ENCODE results near the gene PDE1A.
"Not testable (repeated sequence)": the region's sequence is repeated elsewhere in the genome, so short reads cannot be mapped to it uniquely, and the experiment has no call there.

PDE1A gene

DNA sequence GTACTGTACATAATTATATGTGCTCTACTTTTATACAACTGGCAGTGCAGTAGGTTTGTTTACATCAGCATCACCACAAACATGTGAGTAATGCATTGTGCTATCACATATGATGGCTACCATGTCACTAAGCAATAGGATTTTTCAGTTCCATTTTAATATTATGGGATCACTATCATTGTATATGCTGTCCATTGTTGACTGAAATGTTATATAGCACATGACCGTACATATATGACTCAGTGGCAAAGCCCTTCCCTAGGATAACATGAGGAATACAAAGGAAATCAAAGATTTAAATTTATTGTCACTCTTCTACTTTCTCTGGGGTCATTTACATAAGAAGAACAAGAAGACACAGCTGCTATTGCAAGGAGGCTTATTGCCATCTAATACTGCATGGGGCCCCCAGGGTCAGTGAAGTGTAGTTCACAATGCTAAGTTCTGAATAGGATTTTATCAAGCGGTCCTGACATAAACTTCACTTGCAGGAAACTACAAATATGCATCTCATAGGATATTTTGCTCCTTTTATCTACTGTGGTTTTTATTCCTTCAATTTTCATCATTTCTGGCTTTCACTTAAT, 21.8 kb downstream of the PDE1A start:
- DNase-seq, result no peak

DNA sequence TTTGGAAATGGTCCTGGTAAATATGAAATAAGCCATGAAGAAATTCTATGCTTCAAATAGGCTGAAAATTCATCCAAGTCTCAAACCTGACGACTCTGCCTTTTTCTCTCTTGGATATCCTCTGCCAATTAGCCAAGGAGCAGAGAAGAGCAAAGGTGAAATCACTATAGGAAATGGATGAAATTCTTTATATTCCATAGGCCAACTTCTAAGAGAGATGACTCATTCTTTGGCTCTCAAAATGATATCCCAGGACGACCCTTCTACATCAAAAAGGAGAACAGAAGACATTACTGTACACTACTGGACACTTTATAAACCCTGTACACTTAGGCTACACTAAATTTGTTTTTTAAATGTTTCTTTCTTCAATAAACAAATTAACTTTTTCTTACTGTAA, 22.7 kb downstream of the PDE1A start:
- DNase-seq, result no peak

DNA sequence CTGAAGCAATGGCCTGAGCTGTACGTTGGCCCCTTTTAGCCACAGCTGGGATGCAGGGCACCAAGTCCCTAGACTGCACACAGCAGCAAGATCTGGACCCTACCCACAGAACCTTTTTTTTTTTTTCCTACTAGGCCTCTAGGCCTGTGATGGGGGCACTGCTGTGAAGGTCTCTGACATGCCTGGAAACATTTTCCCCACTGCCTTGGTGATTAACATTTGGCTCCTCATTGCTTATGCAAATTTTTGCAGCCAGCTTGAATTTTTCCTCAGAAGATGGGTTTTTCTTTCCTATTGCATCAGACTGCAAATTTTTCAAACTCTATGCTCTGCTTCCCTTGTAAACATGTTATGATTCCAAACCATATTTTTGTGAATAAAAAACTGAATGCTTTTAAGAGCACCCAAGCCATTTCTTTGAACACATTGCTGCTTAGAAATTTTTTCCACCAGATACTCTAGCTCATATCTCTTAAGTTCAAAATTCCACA, 33.5 kb downstream of the PDE1A start:
- no peak for DNase-seq

DNA sequence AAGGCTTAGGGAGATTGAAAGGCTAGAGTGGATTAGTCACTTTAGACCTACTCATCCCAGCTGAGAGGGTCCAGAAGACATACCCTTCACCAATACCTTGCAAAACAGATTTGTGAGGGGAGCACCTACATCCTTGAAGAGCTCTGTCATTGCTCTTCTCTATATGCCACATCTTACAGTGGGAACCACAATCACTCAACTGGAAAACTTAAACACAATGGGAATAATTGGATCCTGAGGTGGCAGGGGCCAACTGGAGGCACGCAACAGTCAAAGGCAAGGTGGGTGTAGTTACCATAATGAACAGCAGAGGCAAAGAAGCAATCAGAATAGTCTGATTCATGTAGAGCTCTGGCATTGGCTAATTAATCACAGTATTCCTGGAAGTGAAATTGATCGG, 35.4 kb downstream of the PDE1A start:
- DNase-seq, result no peak

DNA sequence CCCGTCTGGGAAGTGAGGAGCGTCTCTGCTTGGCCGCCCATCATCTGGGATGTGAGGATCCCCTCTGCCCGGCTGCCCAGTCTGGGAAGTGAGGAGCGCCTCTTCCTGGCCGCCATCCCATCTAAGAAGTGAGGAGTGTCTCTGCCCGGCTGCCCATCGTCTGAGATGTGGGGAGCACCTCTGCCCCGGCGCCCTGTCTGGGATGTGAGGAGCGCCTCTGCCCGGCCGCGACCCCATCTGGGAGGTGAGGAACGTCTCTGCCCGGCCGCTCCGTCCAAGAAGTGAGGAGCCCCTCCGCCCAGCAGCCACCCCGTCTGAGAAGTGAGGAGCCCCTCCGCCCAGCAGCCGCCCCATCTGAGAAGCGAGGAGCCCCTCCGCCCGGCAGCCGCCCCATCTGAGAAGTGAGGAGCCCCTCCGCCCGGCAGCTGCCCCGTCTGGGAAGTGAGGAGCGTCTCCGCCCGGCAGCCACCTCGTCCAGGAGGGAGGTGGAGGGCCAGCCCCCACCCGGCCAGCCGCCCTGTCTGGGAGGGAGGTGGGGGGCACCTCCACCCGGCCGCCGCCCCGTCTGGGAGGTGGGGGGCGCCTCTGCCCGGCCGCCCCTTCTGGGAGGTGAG, 40.5 kb downstream of the PDE1A start:
- not testable (repeated sequence) for DNase-seq

DNA sequence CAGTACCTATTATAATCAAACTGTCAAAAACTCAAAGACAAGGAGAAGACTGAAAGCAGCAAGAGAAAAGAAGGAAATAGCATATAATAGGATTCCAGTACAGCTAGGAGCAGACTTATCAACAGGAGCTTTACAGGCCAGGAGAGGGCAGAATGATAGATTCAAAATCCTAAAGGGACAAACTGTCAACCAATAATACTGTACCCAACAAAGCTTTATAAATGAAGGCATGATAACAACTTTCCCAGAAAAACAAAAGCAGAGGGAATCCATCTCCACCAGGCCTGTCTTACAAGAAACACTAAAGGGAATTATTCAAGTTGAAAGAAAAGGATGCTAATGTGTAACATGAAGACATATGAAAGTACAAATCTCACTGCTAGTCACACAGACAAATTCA, 42.0 kb downstream of the PDE1A start:
- no peak for DNase-seq

DNA sequence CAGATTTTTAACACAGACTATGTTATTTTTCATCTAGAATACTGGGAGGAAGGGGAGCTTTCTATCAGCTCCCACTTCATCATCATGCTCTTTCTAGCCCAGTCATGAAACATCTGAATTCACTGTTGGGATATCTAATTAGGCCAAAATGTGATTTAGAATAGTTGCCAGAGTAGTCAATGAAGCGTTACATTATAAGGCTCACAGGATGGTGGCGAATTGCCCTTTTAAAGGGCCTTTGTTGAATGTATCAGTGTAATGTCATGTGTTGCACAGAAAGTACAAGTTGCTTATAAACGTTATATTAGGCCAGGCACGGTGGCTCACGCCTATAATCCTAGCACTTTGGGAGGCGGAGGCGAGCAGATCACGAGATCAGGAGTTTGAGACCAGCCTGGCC, 45.6 kb downstream of the PDE1A start:
- no peak for DNase-seq

DNA sequence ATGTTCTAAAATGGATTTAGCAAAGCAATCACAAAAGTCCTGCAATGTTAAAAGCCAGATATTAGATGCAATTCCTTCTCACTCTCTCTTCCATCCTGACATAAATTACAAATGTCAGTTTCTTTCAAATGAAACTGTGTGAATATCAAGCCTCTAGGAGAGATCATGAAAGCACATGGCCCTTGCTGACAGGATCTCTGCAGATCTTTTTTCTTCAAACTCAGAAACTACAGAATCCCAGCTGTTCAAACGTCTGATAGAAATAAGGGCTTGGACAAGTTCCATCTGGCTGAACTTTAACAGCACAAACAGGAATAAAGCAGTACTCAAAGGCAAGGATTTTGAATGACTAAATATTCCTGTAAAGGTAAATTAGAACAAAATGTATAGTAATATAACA, 47.6 kb downstream of the PDE1A start:
- peak; percentile 89 for DNase-seq

DNA sequence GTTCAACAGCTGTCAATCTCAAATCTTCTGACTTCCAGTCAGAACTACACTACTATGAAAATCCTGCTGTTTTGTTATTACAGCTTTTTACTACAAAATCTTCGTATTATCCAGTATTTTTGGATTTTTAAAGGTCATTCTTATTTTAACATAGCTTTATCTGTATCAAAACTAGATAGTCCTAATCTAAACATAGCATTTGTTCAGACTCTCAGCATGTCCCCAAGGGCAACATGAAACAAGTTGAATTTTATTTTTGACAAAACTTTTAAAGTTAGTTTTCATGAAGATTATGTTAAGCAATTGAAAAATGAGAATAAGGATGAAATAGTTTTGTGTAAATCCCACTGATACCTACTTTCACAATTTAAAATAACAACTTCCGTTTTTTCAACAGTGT, 48.1 kb downstream of the PDE1A start:
- no peak for DNase-seq

DNA sequence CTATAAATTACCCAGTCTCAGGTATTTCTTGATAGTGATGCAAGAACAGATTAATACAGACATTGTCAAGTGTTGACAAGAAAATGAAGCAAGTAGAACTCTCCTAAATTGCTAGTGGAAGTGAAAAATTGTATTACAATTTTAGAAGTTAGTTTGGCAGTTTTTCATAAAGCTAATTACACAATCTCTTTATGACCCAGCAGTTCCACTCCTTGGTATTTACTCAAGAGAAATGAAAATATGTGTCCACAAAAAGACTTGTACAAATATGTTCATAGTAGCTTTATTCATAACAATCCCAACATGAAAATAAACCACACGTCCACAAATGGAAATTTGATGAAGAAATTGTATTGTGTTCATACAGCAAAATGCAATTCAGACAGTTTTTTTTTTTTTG, 49.4 kb downstream of the PDE1A start:
- DNase-seq, result no peak

DNA sequence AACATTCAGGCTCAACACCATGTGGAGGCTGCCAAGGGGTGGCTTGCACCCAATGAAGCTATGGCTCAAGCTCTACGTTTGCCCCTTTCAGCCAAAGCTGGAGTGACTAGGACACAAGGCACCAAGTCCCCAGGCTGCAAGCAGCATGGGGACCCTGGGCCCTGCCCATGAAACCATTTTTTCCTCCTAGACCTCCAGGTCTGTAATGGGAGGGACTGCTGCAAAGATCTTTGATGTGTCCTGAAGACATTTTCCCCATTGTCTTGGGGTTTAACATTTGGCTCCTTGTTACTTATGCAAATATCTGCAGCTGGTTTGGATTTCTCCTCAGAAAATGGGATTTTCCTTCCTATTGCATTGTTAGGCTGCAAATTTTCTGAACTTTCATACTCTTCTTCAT, 51.0 kb downstream of the PDE1A start:
- no peak for DNase-seq

DNA sequence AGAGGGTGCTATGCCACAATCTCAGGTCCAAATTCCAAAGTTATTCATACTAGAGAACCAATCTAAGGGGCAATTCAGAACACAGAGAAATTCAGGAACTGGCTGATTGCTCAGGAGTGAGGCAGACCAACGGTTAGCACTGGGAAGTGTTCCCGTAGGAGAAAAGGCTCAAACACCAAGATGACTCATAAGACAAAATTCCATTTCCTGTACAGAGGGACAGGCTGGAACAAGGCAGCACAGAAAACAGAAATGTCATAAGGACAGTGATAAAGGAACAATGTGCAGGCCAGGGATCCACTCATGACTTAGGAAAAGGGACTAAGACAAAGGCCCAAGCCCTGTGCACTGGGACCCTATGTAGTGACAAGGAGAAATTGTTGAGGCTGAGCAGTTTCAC, 54.2 kb downstream of the PDE1A start:
- no peak for DNase-seq

DNA sequence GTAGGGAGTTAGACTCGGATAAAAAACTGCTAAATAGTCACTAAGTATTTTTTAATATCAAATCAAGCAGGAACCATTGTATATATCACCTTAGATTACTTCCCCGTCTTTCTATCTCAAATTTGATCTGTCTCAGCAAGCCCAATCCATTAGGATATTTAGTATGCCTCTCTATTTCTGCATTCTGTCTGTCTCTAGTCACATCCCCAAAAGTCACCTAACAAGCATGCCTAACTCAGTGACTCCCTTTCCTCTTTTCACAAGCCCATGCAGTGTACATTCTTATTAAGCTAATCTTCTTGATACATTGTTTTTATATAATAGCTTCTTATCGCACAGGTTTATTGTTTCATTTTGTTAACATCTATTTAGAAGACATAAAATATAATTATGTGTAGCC, 57.8 kb downstream of the PDE1A start:
- DNase-seq, result no peak

DNA sequence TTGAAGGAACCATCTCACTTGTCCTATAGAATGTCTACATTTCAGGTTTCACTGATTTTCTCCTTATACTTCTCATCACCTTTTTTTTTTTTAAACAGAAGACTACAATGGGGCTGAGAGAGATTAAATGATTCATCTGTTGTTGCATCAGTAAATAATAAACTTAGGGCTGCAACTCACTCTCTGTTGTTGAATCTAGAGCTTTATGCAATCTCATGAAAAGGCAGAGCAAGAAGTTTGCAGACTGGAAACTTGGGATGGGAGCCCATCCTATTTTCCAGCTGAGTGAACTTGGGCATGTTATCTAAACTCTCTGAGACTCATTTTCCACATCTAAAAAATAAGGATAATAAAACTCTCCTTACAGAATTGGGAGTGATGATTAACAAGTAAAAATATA, 58.4 kb downstream of the PDE1A start:
- no peak for DNase-seq

DNA sequence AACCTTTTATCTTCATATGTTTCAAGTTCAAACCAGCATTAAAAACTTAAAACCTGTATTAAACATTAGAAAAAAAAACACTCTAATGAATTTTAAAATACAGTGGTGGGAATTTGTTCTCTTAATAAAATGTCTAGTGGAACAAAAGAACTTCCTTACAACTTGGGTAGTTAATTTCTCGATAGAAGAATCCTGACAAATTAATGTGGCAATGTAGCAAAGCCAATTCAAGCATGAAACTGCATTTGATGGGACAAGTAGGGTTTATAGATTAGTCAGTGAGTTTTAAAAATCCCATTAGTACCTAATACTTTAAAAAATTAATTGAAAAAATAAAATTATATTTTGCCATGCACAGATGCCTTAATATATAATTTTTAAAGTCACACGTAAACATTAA, 59.4 kb downstream of the PDE1A start:
- no peak for DNase-seq

DNA sequence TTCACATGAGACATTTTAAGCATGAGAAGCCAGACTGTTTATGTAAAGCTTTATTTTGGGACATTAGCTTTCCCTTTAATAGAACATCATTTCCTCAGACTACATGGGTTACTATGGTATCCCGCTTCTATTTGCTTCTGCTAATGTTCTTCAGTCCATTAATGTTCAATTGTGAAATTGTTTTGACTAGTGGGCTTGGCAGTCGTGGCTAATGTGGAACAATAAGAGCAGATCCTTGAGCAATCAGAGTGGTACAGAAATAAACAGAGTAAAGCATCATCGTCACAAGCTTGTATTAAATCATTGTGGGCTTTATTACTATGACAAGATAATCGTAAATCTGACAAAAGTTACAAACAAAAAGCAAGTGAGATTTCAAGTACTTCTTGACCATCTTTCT, 60.2 kb downstream of the PDE1A start:
- no peak for DNase-seq

DNA sequence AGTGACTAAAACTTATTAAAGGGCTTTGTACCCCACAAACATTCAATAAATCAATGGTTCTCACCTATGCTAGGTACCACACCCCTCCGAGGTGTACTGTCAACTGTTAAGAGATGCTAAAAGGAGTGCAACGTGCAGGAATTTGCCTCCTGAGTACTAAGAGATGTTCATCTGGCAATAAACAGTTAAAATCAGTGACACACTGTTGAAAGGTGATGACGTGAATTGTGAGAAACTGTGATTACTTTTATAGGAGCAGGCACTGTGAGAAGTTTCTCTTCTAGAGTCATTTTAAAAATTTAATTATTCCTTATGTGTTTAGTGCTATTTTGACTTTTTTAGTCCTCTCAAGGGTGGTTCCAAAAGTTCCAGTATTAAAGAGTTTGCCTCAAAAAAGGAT, 61.0 kb downstream of the PDE1A start:
- no peak for DNase-seq

DNA sequence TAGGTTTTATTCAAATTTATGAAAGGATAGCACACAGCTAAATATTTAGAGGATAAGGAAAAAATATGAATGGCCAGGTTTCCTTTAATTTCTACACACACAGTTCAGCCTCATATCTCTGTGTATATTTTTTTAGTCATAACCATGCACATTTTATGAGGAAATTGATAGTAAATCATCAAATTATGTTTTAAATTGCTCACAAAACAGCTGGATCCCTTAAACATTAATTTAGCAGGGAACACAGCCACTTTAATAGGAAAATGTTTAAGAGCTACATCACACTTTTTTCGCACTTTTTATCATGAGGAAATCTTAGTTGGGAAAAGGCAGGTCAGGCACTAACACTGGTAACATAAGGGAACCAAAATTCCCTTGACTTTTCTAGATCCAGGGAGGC, 65.4 kb downstream of the PDE1A start:
- DNase-seq, result no peak

DNA sequence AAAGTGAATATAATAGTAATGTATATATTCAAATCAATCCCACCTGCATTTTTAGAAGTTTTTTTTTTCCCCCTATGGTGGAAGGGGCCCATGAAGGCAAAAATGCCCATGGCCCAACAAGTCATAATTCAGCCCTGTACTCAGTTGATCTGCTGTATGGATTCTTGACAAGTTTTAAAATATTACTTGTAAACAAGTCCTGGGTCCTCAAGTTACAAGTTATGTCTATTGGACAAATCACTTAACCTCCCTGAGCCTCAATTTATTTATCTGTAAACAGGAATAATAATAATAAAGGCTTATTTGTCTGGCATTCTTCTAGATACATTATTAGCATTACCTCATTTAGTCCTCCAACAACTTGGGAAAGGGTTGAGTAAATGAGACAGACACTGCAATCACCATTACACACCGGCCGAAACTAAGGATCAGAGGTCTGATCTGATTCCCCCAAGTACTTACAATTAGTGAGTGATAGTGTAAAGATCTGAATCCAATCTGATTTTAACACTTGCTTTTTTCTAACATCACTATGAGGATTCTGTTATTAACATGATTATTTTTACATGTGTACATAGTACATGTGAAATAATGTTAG, 66.1 kb downstream of the PDE1A start:
- DNase-seq, result no peak

DNA sequence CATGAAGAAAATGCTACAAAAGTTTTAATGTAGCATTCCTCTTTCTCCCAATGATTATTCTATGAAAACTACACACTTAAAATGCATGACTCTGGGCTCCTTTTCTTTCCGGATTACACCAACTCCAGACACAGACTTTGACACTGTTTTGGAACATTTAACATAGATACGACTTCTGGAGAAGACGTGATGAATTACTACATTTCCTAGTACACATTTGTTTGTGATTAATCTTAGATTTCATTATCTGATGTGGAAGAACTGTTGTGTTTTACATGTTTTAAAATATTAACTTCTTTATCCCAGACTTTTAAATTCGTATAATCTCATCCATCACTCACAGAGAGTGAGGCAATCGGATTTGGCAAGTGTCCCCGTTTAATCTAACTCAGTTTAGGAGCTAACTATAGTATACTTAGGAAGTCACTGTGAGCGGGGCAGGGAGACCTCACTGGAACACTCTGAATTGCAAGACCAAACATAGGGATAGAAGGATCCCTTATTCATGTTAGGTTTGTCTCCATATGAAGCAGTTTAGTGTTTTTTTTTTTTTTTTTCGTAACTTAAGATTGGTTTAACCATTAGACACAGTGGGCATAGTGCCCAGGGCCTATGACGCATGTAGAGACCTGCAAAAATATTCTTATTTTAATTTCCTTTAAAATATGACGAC, 66.7 kb downstream of the PDE1A start:
- no peak for DNase-seq

DNA sequence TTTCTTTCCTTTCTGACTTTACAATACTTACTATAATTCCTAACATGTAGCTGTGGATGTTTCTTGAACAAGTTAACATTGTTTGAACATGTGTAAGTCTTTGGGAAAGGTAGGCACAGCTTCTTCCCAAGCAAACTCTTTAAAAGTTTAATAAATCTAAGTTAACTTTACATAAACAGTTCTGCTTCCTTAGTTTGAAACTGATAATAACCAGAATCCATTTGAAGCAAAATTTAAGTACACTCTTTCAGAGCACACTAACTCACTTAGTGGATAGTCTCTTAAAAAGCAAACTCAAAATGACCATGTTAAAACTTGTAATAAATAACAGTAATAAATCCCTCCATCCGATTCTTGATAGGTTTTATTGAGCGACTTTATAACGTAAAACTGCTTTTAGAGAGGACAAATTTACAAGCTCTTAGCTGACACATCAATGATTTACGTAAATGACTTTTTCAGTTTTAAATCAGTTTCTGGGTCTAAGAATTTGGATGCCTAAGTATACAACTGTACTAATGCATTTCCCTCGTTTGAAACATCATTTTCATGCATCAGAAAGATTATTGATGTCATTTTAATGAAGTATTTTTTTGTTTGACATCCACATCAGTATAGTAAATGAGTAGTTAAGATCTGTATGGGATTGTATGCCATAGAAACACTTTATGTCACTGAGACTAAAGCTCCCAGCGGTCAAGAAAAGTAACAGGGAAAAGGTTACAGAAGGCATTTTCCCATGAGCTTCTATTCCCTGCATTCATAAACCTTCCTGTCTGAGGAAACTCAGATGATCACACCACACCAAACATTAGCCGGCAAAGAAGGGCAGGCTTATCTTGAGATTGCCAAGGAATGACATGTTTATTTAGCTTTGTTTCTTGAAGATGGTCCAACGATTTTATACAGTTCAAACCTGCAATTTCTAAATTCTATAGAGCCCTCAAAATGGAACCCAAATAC, 67.5 kb downstream of the PDE1A start:
- no peak for DNase-seq

DNA sequence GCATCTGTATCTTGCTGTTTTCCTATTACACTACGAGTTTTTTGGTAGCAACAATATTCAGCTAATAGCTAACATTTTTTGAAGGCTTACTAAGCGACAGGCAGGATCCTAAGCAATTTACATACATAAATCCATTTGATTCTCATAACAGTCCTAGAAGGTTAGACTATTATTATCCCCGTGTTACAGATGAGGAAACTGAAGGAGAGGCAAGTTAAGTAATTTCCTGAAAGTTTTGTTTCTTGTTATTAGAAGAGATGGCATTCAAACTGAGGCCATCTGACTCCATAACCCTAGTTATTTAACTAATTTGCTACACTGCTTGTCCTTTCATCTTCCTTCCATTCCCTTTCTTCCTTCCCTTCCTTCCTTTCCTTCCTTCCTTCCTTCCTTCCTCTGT, 68.2 kb downstream of the PDE1A start:
- no peak for DNase-seq

DNA sequence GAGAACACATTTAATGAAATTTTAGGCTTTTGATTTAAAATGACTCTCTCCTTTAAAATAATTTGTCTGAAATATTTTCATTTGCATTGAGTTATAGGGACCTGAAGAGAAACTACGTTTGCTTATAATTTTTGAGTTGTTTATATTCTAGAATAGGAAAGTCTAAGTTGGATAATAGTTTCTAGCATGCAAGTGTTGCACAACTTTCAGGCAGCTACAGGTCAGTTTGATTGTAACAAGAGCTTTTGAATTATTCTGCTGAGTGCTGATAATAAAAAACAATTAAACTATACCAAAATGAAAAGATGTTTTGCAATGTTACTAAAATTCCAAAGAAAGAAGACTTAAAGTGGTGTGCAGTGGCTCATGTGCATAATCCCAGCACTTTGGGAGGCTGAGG, 71.0 kb downstream of the PDE1A start:
- DNase-seq, result no peak

All from NCI-H2171 treated with DMSO at 0.1 percent for 48 hours (cell line).